GM12892 (cell line): Measurements from ENCODE around the gene ERCC8.

Experiments
- POLR2A ChIP-seq: IDR thresholded peaks from 2 replicates; pipeline ENCODE4 v1.6.1; 2011; ENCODE audit warnings: low read depth, low read length, control low read depth
- POLR2AphosphoS5 ChIP-seq: IDR thresholded peaks from 2 replicates; pipeline ENCODE4 v1.6.1; 2011; ENCODE audit warnings: low read depth, low read length, control low read depth

DNA sequence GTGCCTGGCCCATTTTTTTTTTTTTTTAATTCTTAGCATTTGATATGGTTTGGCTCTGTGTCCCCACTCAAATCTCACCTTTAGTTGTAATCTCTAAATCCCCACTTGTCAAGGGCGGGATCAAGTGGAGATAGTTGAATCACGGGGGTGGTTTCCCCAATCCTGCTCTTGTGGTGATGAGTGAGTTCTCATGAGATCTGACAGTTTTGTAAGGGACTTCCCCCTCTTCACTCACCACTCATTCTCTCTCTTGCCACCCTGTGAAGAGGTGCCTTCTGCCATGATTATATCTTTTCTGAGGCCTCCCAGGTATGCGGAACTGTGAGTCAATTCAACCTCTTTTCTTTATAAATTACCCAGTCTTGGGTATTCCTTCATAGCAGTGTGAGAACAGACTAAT is 27.4 kb upstream of the ERCC8 start:
- TF ChIP-seq POLR2A (no peak), POLR2AphosphoS5 (no peak)
